ENCODE measurements around the gene SPTSSB.

The SPTSSB gene

DNA sequence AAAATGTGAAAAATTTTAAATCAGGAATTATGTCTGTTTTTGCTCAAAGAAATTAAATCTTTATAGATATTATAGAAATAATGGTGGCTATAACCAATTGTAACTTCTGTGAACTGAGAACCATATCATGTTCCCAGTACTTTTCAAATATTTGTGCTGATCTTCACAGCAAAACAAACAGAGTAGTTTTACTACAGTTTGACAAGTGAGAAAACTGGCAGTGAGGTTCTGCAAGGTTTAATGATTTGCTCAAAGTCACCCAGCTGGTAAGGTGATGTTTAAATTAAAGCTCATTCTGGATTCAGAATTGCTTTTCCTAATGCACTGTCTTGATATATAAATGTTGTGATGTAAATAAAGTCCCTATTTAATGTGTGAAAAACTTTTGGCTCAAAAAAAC lies 22.0 kb upstream of the SPTSSB start:
- FAIRE-seq (peak; percentile 59), DNase-seq (ENCODE audit: insufficient read length, low spot score) (no peak)

DNA sequence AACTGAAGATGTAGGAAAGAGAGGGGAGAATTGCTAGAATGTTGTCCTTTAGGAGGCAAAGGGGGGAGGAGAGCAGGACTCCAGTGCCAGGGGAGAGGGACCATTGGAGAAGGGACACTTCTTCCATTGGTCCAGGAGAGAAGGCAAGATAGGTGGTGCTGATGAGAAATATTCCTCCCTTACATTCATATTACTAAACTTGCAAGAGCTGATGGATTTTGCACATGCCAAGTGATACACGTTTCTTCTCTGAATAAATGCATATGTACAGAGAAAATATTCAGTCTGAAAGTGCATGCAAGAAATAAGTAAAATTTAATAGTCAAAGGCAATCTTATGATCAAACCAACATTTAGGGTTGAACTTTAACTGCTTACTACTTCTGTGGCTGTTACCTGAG lies 21.5 kb upstream of the SPTSSB start:
- no peak for FAIRE-seq

DNA sequence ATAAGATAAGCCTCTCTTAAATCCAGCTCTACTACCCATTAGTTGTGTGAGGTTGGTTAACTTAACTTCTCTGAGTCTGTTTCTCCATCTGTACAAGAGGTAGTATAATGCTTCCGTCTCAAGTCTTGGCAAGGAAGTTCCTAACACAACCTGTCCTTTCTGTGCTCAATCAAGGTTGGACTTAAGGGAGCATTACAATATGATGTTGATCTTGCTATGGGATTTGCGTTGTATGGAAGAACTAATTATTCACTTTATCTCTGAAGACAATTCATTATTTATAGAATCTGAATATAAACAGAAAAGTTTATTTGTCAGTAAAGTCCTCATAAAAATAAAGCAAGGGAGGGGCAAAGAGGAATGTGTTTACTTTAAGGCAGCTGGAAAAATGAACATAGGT lies 18.9 kb upstream of the SPTSSB start:
- DNase-seq (ENCODE audit: insufficient read length, low spot score) = no peak
- FAIRE-seq = no peak

More for the DNA sequence above, 21.5 kb upstream of the SPTSSB start:
- no peak for DNase-seq (ENCODE audit: insufficient read length, low spot score)

DNA sequence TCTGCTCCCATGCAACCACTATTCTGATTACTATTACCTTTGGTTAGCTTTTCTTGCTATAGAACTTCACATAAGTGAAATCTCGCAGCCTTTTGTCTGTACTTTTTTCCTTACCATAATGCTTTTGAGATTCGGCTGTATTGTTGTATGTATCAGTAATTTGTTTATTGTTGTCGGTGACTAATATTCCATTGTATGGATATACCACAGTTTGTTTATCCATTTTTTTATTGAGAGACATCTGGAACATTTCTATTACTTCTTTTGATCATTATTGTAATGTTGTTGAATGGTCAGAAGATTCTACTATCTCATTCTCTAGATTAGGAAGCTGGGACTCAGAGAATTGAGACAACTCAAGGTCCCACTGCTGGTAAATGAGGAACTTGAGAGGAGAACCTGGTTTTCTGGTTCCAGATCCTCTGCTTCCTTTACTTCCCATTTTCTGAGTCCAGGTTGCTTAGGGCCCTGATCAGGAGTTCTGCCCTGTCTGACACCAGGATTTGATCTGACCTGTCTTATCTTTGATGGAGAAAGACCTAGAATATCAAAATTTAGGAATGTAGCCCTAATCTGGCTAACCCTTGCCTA lies 18.2 kb upstream of the SPTSSB start:
- no peak for DNase-seq (ENCODE audit: insufficient read length, low spot score)
- no peak for FAIRE-seq

DNA sequence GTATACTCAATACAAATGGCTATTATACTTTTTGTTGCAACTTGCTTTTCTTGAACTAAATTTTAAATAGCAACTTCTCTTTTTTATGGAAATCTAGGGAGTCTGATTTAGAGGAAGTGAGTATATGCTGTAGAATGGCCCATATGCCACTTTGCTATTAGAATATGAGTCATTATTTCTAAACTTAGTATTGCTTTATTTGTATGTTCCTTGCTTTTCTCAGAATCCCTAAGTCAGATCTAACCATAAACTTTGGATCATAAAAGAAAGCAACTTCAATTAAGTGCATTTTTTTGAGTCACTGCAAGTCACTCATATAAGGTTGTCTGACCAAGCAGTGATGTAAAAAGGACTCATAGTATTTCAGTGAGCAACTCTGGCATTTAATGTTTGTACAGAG lies 17.5 kb upstream of the SPTSSB start:
- FAIRE-seq (no peak), DNase-seq (ENCODE audit: insufficient read length, low spot score) (no peak)

DNA sequence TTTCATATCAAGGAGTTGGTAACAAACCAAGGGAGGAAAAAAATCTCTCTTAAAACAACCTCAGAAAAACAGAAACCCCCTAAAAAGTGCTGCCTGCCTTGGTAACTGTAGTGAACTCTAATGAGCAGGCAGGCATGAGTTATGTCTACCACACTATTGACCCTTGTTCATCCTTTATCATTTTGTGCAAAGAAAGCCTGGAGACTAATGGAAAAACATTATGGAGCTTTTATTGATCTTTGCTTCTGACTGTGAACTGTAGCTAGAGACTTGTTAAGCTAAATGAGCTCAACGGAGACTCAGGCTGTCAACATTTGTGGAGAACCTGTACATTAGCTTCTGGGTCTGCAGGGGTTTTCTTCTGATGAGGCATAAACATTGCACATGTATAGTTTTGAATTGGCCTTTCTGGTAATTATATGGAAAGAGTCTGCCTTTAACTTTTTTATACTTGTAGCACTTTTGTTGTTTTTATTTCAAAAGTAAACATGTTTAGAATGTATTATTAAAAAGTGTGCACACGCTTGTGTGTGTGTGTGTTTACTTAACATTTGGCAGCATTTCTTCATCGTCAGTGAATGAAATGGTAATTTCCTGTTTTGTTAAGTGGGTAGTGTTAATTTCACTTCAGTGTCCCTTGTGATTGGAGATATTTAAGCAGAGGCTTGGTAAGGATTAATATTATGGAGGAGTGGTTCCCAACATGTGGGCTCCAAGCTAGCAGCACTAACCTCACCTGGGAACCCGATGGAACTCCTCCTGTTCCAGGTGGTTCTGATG lies 15.9 kb upstream of the SPTSSB start:
- no peak for FAIRE-seq
- DNase-seq (ENCODE audit: insufficient read length, low spot score) = no peak

DNA sequence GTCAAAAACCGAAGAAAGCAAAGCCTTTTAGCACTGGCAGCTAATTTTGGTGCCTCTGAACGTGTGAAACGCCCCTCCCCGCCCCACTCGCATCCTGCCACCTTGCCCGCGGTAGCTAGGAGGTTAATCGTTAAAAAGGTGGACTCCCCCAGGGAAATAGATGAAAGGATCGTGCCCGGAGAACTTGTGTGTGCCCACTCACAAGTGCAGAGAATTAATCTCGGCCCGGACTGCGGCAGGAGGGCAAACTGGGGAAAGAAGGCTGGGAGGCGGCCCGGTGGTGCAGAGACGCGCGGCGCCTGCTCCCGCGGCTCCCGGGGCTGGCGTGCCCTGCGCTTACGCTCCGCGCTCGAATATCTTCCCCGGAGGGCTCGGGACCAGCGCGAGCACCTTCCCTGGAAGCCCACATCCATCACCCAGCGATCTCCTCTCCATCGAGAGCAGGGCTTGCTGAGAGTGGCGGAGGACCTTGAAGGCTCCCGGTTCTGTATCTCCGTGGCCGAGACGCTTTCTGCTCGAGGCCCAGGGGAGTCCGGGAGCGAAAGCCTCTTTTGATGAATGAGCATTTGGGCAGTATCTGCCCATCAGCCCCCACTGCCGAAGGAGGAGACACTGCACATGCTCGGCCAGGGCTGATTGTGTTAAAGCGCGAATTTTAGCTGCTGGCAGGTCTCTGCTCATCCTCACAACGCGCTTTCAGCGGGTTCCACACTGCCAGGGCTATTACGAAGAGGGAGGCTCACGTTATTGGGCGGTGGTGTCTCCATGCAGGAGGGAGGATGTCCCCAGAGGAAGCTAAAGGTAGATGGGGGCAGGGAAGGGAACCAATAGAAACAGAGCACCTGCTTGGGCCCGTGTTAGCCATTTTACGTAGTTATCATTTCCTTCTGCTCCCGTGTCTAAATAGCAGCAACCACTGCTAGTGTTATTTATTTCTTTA lies 1.3 kb upstream of the SPTSSB start:
- peak; percentile 88 for FAIRE-seq
- peak; percentile 7 for DNase-seq (ENCODE audit: insufficient read length, low spot score)

DNA sequence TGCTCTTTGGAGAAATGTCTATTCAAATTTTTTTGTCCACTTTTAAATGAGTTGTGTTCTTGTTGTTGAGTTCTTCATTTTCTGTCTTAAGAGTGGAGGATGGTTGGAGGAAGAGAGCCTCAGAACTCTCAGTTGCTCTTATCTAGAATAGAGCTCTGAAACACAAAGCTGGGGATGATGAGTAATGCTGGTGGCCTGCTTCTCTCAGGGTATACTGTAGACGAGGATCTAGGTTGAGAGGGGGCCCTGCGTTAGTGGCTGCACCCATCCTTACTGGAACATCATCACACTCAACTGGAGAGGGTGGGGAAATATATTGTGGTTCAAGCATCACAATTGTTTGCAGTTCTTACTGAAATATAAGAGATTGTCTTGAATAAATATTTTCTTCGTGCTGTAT lies 1.8 kb downstream of the SPTSSB start:
- DNase-seq (ENCODE audit: insufficient read length, low spot score) = no peak
- no peak for FAIRE-seq

DNA sequence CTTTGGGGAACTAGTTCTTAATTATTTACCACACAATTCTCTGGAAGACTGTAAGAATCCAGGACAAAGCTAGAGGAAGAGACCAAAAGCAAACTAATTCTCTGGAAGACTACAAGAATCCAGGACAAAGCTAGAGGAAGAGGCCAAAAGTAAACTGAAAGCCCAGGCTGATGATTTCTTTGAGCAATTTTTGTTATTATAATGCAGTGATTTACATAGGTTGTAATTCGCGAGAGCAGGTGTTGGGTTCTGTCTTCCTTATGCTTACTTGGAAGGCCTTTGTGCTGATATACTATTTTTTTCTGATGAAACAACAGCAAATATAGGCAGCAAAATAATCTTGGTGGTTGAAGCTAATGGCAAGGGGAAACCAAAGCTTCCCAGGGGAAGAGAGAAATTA lies 5.2 kb downstream of the SPTSSB start:
- DNase-seq (ENCODE audit: insufficient read length, low spot score) (no peak), FAIRE-seq (no peak)

DNA sequence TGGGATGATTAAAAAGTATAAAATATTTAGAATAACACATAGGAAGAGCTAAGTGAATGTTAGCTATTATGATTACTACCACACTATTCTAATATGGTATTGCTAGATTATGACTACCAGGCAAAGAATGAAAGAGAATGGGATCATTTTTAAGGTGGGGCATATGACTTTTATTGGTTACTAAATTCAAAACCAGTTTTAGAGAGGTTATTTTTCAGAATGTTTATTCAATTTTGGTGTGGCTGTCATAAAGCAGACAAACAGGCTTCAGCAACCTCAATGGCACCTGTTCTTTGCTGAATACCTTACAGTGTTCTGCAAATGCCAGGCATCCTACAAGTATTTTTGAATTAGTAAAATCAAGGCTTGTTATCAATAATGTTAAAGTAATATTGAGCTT lies 12.8 kb downstream of the SPTSSB start:
- DNase-seq (ENCODE audit: insufficient read length, low spot score) (no peak), FAIRE-seq (no peak)

DNA sequence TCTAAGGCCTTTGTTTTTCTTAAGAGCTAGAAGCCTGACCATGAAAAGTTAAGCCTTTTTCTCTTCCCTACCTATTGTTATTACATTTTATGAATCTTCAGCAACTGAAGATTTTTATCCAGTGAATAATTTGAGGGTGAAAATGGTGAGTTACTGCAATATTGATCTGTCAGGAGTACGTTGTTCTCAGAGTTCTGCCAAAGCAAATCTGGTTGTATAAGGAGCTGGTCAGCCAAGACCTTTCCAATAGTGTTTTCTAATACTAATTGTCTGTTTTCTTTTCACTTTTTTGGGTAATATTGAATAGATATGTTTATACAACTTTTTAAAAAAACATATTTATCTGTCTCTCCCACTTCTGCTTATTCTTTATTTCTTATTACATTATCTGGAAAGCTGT lies 15.0 kb downstream of the SPTSSB start:
- FAIRE-seq (no peak), DNase-seq (ENCODE audit: insufficient read length, low spot score) (no peak)

DNA sequence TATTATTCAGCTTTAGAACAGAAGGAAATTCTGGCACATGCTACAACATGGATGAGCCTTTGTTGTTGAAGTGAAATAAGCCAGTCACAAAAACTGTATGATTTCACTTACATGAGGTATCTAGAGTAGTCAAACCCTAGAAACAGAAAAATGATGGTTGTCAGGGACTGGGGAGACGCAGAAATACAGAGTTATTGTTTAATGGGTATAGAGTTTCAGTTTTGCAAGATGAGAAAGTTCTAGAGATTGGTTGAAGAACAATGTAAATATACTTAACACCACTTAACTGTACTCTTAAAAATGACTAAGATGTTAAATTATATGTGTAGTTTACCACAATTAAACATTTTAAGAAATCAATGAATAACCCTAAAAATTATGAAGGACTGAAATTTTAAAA lies 15.8 kb downstream of the SPTSSB start:
- FAIRE-seq (no peak), DNase-seq (ENCODE audit: insufficient read length, low spot score) (no peak)

DNA sequence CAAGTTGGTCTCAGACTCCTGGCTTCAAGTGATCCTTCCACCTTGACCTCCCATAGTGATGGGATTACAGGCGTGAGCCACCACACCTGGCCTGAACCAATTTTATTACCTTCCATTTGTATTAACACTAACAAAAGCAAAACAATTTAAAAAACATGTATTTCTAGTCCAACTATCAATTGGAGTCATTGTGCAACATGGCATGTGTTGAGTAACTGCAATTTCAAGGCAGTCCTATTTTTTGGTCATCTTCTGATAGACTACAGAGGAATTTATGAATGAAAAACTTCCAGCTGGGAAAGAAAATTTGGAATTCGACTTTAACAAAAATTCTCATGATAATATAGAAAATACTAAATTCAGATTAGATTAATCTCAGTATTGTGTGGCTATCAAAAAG lies 16.8 kb downstream of the SPTSSB start:
- no peak for DNase-seq (ENCODE audit: insufficient read length, low spot score)

DNA sequence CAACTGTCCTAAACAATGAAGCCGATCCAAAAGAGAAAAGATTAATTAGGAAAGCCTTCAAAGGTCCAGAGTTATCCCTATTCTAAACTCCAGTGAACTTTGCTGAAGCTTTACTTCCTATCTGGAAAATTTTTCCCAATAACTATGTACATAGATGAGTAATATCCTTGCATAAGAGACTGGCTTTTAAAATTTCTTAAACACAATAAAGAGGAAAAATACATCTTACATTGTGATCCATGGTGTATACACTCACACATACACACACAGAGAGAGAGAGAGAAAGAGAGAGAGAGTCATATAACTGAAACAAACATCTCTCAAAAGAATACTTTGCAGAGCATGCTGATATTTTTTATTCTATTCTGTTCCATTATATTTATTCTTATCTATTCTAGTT lies 20.0 kb downstream of the SPTSSB start:
- FAIRE-seq (no peak), DNase-seq (ENCODE audit: insufficient read length, low spot score) (no peak)

More for the DNA sequence above, 16.8 kb downstream of the SPTSSB start:
- no peak for FAIRE-seq

DNA sequence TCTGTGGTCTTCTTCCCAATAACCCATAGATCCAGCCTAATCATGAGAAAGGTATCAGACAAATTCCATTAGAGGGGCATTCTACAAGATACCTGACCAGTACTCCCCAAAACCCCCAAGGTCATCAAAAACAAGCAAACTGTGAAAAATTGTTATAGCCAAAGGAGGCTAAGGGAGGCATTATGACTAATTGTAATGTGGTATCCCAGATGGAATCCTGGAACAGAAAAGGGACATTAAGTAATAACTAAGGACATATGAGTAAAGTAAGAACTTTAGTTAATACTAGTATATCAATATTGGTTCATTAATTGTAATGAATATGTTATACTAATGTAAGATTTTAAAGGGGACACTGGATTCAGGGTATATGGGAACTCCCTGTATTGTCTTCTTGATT lies 20.4 kb downstream of the SPTSSB start:
- no peak for DNase-seq (ENCODE audit: insufficient read length, low spot score)
- no peak for FAIRE-seq

DNA sequence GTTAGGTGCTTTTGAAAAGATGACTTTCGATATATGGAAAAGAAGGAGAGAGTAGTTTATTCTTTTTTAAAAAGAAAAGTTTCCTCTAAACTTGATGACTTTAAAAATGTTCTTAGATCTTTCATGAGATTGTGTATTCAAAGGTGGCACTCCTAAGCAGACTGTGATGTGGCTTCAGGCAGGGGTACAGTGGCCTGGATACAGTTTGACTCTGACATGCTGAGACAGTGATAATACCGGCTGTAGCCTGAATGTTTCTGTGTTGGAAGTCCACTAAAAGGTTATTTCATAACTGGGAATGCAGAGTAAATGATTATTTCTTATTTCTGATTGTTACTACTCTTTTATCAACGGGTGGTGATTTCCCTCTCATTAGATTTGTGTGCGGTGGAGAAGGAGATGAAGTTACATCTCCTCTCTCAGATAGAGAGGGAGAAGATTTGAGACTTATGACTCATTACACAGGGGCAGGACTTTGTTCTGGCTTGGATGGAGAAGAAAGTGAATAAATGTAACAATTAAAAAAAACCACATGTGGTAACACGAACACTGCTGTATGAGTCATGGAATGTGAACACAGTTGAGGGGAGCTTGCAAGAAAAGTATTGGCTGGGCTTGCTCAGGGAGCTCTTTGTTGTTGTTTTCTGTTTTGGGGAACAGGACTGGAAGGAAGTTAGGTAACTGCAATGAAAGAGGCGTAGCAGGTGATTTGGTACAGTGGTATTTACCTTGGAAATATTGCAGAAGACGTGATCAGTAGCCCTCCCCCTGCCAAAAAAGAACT lies 21.6 kb downstream of the SPTSSB start:
- FAIRE-seq (no peak), DNase-seq (ENCODE audit: insufficient read length, low spot score) (no peak)

DNA sequence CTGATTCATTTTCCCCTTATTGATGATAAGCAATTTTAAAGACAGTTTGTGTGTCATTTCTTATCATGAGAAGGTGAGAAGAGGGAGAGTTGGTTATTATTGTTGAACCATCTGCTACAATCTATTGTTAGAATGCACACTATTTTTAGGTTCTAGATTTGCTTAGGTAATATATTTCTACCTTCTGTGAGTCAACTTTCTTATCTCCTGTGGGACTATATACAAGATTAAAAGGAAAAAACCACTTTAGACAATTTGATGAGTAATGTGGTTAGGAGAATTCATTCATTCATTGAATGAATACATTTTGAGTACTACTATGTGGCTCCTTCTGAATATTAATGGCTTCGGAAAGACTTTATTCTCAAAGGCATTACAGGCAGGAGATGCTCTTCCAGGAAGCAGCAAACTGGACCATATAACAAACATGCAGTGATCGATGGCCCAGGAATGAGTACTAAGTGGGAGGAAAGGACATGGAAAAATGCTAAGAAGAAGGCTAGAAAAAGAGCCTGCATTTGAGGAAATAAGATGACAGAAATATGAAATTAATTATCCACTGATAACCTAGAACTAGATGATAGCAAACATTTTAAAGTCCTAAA lies 22.4 kb downstream of the SPTSSB start:
- FAIRE-seq (no peak), DNase-seq (ENCODE audit: insufficient read length, low spot score) (no peak)

DNA sequence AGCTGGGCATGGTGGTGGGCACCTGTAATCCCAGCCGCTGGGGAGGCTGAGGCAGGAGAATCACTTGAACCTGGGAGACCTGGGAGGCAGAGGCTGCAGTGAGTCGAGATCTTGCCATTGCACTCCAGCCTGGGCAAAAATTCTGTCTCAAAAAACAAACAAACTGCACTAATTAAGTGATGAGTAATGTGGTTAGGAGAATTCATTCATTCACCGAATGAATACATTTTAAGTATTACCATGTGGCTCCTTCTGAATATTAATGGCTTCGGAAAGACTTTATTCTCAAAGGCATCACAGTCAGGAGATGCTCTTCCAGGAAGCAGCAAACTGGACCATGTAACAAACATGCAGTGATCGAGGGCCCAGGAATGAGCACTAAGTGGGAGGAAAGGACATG lies 23.6 kb downstream of the SPTSSB start:
- no peak for DNase-seq (ENCODE audit: insufficient read length, low spot score)
- FAIRE-seq = no peak

DNA sequence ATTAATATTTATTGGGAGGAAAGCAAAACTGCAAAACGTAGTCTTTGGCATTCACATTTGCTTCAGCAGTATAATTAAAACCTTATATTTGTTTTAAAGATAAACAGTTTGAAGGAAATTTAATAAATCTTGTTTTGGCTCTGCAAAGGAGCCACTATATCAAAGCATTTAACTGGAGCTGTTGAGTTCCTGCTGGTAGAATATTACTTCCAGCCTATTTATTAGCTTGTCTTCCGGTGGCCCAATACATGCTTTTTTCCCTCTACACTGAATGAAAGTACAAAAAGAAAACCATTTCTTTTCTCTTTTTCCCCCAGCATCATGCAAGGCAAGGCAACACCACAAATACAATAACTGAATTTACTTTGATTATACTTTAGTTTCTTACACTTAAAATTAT lies 26.3 kb downstream of the SPTSSB start:
- no peak for FAIRE-seq
- no peak for DNase-seq (ENCODE audit: insufficient read length, low spot score)

DNA sequence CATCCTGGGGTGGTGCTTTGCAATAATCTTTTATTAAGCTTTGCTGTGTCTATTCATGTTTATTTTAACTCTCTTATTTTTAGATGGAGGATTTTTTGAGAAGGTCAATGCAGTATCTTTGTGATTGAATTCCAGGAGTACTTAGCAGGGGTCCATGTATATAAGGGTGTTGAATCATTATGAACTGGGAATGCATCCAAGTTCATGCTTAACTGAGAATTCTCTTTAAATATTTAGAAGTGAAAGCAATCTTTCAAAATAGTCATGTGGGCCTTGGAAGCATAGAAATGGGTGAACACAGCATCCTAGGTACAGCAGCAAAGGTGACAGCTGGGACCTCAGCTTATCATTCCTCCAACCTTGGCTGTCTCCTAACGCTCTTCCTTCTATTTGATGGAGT lies 27.3 kb downstream of the SPTSSB start:
- DNase-seq (ENCODE audit: insufficient read length, low spot score) (no peak), FAIRE-seq (no peak)
